DND-41 (cell line): Measurements from ENCODE around the gene ALX3.

Experiments
- ATAC-seq: fragments of 200-7000 bp; cut with Tn5 transposase; 3 replicates; pipeline ENCODE4 v1.9.1; 2021; ENCODE audit warnings: low read depth; ENCODE audit not compliant: insufficient read depth
- DNase-seq: peaks from one replicate; pipeline ENCODE4 v3.0.0-alpha.2; 2020
- H2AFZ ChIP-seq: 2 replicates; pipeline ENCODE4 v1.6.0; 2012; ENCODE audit warnings: low read depth, low read length
- H3K27ac ChIP-seq: 2 replicates; pipeline ENCODE4 v1.5.1; 2012; ENCODE audit warnings: low read length, inconsistent platforms
- H3K27me3 ChIP-seq: fragments of 200-600 bp; sonication (generic); 2 replicates; pipeline ENCODE4 v1.6.0; 2012; ENCODE audit warnings: low read length, mild to moderate bottlenecking, inconsistent platforms; ENCODE audit not compliant: insufficient read depth, poor library complexity
- H3K36me3 ChIP-seq: 2 replicates; pipeline ENCODE4 v1.5.1; 2012; ENCODE audit warnings: low read length, inconsistent platforms; ENCODE audit not compliant: insufficient read depth
- H3K4me1 ChIP-seq: 2 replicates; pipeline ENCODE4 v1.5.1; 2012; ENCODE audit warnings: mild to moderate bottlenecking, low read length; ENCODE audit not compliant: insufficient read depth
- H3K4me2 ChIP-seq: 2 replicates; pipeline ENCODE4 v1.6.0; 2012; ENCODE audit warnings: mild to moderate bottlenecking, moderate library complexity, low read length, inconsistent platforms; ENCODE audit not compliant: insufficient read depth
- H3K4me3 ChIP-seq, 2 experiments: fragments of 200-600 bp in 1 of 2; shearing (Covaris generic) in 1 of 2; 2 replicates each; pipeline ENCODE4 v1.5.1; 2012 to 2016; ENCODE audit warnings: inconsistent platforms in 2 of 2, low read length in 2 of 2, mild to moderate bottlenecking in 2 of 2, low read depth in 1 of 2, moderate library complexity in 1 of 2
- H3K79me2 ChIP-seq: 2 replicates; pipeline ENCODE4 v1.6.0; 2012; ENCODE audit warnings: low read length, inconsistent platforms; ENCODE audit not compliant: insufficient read depth
- H3K9ac ChIP-seq: 2 replicates; pipeline ENCODE4 v1.6.0; 2012; ENCODE audit warnings: low read depth, mild to moderate bottlenecking, inconsistent platforms, low read length, moderate library complexity
- H3K9me3 ChIP-seq: 2 replicates; pipeline ENCODE4 v1.5.1; 2012; ENCODE audit warnings: low read length, moderate library complexity, mild to moderate bottlenecking, inconsistent platforms; ENCODE audit not compliant: insufficient read depth, severe bottlenecking
- H4K20me1 ChIP-seq: 2 replicates; pipeline ENCODE4 v1.6.0; 2012; ENCODE audit warnings: low read length; ENCODE audit not compliant: insufficient read depth
- CTCF ChIP-seq: IDR thresholded peaks from 2 replicates; pipeline ENCODE4 v1.5.1; 2012; ENCODE audit warnings: borderline replicate concordance, low read length, moderate library complexity, mild to moderate bottlenecking; ENCODE audit not compliant: poor library complexity, severe bottlenecking; ENCODE audit errors: extremely low read depth
- EZH2 ChIP-seq: IDR thresholded peaks from 3 replicates; pipeline ENCODE4 v1.6.1; 2012; ENCODE audit warnings: borderline replicate concordance, low read depth, mild to moderate bottlenecking, moderate library complexity, low read length, inconsistent platforms; ENCODE audit not compliant: severe bottlenecking

ALX3 gene

GRCh38 chr1:110069404-110070281 lies 829 bp downstream of the ALX3 start:
- no peak overlapping the region for H3K4me2 ChIP-seq
- no peaks in the 10 kb centered on the region for H3K9me3 ChIP-seq
- H3K27me3 ChIP-seq = no peaks in the 10 kb centered on the region
- no peaks in the 10 kb centered on the region for H3K4me1 ChIP-seq
- H3K9ac ChIP-seq = no peak overlapping the region
- H3K4me3 ChIP-seq = no peak overlapping the region
- TF ChIP-seq CTCF = no peak
- no peak for TF ChIP-seq EZH2
- DNase-seq (no peak), ATAC-seq (no peak)
- no peak overlapping the region for H3K27ac ChIP-seq
- no peak overlapping the region for H2AFZ ChIP-seq
- H3K79me2 ChIP-seq = no peaks in the 10 kb centered on the region
- H3K36me3 ChIP-seq = no peaks in the 10 kb centered on the region
- H4K20me1 ChIP-seq = no peaks in the 10 kb centered on the region; the same call in 1 of the 2 replicates

GRCh38 chr1:110068646-110069403 lies 1.6 kb downstream of the ALX3 start:
- DNase-seq (no peak), ATAC-seq (no peak)
- no peak overlapping the region for H3K27ac ChIP-seq
- no peak overlapping the region for H3K4me3 ChIP-seq
- H3K36me3 ChIP-seq = no peaks in the 10 kb centered on the region
- no peak overlapping the region for H2AFZ ChIP-seq
- H3K4me2 ChIP-seq = no peak overlapping the region
- TF ChIP-seq EZH2 = no peak
- TF ChIP-seq CTCF = no peak
- no peaks in the 10 kb centered on the region for H3K9me3 ChIP-seq
- H3K79me2 ChIP-seq = no peaks in the 10 kb centered on the region
- H4K20me1 ChIP-seq = no peaks in the 10 kb centered on the region; the same call in 1 of the 2 replicates
- H3K4me1 ChIP-seq = no peaks in the 10 kb centered on the region
- no peaks in the 10 kb centered on the region for H3K27me3 ChIP-seq
- no peak overlapping the region for H3K9ac ChIP-seq

GRCh38 chr1:110067893-110068645 lies 2.4 kb downstream of the ALX3 start:
- Histone ChIP-seq H3K4me2 (no peak overlapping the region), H3K9ac (no peak overlapping the region), H3K4me1 (no peaks in the 10 kb centered on the region), H3K27me3 (no peaks in the 10 kb centered on the region), H3K79me2 (no peaks in the 10 kb centered on the region), H2AFZ (no peak overlapping the region), H3K27ac (no peak overlapping the region), H4K20me1 (no peaks in the 10 kb centered on the region; the same call in 1 of the 2 replicates), H3K36me3 (no peaks in the 10 kb centered on the region), H3K4me3 (no peak overlapping the region), H3K9me3 (no peaks in the 10 kb centered on the region)
- TF ChIP-seq CTCF = no peak
- no peak for TF ChIP-seq EZH2
- no peak for ATAC-seq
- DNase-seq = no peak
